Measurements from ENCODE around the gene TPSG1.

DNA sequence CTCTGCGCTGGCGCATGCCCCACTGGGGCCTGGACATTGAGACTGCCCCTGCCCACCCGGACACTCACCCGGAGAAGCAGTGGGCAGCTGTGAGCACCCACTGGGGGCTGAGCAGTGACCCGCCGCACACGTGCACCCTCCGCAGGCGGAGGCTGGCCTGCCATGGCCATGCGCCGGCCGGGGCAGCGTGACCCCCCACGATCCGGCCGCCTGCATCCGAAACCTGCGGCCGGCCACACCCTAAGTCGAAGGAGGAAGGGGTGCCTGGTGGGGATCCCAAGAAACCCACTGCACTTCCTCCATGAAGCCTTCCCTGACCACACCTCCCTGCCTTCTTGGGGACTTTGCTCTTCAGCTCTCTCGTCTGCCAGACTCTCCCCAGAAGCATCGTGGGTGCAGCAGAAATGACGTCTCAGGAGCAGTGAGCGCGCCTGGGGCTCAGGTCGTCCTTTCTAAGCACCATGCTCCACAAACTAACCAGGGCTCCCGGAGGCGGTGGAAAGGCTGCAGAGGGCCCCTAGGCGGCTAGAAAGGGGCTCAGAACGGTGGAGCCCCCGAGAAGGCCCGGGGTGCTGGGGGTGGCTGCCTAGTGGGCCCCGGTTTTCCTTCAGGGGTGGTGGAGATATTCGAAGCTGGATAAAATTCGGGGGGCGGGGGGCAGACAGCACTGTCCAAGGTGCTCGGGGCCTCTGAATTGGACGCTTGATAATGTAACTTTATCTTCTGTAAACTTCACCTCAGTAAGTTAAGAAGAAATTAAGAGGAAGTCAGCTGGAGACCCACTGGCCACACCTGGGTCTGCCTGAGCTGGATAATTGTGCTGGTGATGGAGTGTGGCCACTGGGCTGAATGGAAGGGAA, 1.5 kb downstream of the TPSG1 start:
- TF ChIP-seq, protein P1, sequence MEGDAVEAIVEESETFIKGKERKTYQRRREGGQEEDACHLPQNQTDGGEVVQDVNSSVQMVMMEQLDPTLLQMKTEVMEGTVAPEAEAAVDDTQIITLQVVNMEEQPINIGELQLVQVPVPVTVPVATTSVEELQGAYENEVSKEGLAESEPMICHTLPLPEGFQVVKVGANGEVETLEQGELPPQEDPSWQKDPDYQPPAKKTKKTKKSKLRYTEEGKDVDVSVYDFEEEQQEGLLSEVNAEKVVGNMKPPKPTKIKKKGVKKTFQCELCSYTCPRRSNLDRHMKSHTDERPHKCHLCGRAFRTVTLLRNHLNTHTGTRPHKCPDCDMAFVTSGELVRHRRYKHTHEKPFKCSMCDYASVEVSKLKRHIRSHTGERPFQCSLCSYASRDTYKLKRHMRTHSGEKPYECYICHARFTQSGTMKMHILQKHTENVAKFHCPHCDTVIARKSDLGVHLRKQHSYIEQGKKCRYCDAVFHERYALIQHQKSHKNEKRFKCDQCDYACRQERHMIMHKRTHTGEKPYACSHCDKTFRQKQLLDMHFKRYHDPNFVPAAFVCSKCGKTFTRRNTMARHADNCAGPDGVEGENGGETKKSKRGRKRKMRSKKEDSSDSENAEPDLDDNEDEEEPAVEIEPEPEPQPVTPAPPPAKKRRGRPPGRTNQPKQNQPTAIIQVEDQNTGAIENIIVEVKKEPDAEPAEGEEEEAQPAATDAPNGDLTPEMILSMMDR (conservative IDR thresholded peaks at IDR 0.05; ENCODE audit: low read depth in 2 of 2) = no peak
- TF ChIP-seq POLR2AphosphoS5 (IDR thresholded peaks at IDR 0.05; ENCODE audit: low read depth) (no peak), EZH2 (IDR thresholded peaks at IDR 0.05; ENCODE audit: low read depth, unreplicated experiment) (no peak), REST (IDR thresholded peaks at IDR 0.05; ENCODE audit: unreplicated experiment) (no peak), STAT1 (IDR thresholded peaks at IDR 0.05; ENCODE audit: unreplicated experiment) (no peak), EZH2phosphoT487 (IDR thresholded peaks at IDR 0.05; ENCODE audit: unreplicated experiment) (no peak), CREB1 (CRISPR knock-in tag; IDR thresholded peaks at IDR 0.05; ENCODE audit: low read depth) (no peak), JUNB (IDR thresholded peaks at IDR 0.05; ENCODE audit: unreplicated experiment) (no peak), NANOG (IDR thresholded peaks at IDR 0.05; ENCODE audit: borderline replicate concordance) (no peak), ZNF331 (CRISPR knock-in tag; IDR thresholded peaks at IDR 0.05; ENCODE audit: low read depth) (no peak), ZNF114 (CRISPR knock-in tag; IDR thresholded peaks at IDR 0.05) (no peak), ZNF462 (CRISPR knock-in tag; IDR thresholded peaks at IDR 0.05) (no peak)
- TF ChIP-seq, protein P2, sequence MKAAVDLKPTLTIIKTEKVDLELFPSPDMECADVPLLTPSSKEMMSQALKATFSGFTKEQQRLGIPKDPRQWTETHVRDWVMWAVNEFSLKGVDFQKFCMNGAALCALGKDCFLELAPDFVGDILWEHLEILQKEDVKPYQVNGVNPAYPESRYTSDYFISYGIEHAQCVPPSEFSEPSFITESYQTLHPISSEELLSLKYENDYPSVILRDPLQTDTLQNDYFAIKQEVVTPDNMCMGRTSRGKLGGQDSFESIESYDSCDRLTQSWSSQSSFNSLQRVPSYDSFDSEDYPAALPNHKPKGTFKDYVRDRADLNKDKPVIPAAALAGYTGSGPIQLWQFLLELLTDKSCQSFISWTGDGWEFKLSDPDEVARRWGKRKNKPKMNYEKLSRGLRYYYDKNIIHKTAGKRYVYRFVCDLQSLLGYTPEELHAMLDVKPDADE (IDR thresholded peaks at IDR 0.05) = no peak

All from GM23338 (cell line).